Measurements from ENCODE around the gene ABCA1.
"Not testable (repeated sequence)": the region's sequence is repeated elsewhere in the genome, so short reads cannot be mapped to it uniquely, and the experiment has no call there.

The ABCA1 gene

DNA sequence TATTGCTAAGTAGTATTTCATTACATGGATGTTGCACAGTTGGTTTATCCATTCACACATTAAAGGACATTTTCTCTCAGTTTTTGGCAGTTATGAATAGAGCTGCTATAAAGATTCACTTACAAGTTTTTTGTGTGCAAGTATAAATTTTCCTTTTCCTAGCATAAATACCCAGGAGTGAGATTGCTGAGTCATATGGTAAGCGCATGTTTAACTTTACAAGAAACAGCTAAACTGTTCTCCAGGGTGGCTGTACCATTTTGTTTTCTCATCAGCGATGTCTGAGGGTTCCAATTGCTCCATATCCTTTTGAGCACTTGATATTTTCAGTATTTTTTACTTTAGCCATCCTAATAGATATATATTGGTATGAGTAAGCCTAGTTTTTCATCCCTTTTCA lies 16.4 kb upstream of the ABCA1 start:
- DNase-seq (ENCODE audit: low read depth) = no peak

DNA sequence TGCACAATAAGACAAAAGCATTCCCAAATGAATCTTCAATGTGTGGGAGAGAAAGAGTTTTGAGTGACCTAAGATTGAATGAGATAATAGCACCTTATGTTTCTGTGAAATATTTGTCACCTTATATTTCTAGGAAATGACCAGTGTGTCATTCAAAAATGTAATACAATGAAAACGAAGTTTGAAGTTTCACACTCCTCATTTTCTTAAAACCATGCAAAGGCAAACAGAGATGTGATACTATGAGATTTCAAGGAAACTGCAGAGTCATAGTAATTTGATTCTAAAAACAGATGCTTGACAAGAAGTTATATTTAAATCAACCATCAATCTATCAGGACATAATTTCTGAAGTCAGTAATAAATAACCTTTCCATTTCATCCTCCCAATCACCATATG lies 13.6 kb upstream of the ABCA1 start:
- no peak for DNase-seq (ENCODE audit: low read depth)

DNA sequence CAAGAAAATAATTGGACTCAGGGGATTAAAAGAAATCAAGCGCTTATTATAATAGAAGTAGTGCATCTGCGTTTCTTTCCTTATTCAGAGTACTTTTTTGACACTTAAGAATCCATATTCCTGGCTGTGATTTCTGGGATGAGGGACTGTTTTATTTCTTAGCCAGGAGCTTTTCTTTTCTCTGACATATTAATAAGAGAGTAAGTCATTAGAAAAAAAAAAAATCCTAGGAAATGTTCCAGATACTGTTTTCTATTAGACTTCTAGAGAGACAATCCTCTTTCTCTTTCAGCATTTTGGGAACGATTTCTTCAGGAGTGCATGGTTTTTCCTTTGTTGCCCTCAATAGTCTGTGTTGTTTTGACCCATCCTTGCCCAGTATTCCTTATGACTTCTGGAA lies 8.3 kb upstream of the ABCA1 start:
- no peak for DNase-seq (ENCODE audit: low read depth)

DNA sequence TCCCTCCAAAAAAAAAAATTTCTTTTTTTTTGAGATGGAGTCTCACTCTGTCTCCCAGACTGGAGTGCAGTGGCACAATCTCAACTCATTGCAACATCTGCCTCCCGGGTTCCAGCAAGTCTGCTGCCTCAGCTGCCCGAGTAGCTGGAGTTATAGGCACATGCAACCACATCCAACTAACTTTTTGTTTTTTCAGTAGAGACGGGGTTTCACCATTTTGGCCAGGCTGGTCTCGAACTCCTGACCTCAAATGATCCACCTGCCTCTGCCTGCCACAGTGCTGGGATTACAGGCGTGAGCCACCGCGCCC lies 7.5 kb upstream of the ABCA1 start:
- DNase-seq (ENCODE audit: low read depth) = not testable (repeated sequence)

DNA sequence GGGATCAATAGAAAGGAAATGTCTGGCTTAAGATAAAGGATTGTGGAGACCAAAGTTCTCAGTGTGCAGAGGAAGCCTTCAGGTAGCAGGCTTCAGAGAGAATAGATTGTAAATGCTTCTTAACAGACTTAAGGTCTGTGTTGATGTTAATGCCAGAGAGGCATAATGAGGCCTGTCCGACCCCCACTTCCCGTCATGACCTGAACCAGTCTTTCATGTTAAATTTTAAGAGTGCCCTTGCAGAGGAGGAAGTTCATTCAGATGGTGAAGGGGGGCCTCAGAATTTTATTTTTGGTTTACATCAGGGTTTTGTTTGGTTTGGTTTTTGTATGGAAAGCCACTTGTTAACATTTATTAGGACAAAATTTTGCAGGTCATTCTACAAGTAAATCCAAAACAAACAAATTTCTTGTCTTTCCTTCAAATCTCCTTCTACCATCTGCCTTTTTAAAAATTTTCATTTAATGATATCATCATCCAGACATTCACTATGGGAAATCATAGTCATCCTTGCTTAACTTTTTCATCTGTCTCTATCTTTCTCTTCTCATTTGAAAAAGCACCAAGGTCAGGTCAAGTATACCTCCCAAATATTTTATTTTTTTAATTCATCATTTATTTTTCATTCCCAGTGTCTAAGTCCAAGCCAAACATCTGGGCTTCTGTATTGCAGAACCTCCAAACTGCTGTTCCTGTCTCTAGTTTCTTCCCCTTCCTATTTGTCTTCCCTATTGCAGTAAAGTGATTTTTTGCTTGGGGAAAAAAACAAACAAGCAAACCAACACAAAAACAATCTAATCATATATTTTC lies 6.9 kb upstream of the ABCA1 start:
- no peak for DNase-seq (ENCODE audit: low read depth)

DNA sequence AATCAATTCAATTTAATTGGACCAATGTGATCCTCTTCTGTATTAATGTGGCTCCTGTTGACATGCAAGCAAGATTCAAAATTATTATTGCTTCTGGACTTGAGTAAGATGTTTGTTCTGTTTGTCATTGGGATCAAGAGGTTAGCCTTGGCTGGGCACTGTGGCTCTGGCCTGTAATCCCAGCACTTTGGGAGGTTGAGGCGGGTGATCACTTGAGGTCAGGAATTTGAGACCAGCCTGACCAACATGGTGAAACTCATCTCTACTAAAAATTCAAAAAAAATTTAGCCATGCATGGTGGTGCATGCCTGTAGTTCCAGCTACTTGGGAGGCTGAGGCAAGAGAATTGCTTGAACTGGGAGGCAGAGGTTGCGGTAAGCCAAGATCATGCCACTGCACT lies 5.1 kb upstream of the ABCA1 start:
- DNase-seq (ENCODE audit: low read depth) = not testable (repeated sequence)

DNA sequence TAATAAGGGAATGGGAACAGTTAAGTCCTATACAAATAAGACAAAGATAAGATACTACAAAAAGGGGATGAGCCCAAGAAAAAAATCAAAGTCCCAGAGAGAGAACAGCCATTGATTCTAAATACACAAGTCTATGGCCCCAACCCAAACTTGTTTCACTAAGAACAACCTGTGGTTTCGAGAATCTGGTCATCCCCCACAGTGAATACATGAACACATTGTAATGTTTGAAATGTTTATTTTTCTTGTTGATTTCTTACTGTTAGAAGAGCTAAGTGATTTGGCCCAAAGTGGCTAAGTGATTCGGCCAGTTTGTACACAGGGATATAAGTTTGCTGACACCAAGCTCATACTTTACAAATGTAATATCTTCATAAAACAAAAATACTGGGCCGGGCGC lies 3.3 kb upstream of the ABCA1 start:
- no peak for DNase-seq (ENCODE audit: low read depth)

DNA sequence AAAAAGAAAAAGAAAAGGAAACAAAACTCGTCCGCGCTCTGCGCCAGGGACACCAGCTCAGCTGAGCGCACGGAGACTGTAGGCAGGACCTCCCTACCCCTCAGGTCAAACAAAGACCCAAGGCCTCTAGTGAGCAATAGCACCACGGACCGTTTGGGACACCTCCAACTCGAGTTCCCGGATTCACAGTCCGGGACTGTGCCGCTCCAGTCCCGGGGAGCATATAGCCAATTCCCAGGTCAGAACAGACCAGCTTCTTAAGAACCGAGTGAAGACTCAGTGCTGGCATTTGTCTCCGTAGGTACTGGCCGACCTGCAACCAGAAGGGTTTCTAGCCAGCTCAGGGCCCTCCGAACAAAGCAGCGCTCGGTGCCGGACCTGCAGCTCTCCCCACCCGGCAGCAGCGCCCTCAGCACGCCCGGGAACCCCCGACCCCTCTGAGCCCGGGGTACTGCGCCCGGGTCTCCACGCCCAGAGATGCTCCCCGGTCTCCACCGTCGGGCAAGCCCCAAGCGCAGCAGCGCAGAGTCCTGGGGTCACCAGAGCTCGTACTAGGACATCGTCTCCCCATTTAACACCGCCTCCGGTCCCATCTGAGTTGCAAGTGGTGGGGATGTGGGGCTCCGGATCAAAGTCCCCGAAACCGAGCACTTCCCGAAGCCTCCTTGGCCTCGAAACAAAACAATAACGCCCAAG lies 591 bp downstream of the ABCA1 start:
- no peak for DNase-seq (ENCODE audit: low read depth)

DNA sequence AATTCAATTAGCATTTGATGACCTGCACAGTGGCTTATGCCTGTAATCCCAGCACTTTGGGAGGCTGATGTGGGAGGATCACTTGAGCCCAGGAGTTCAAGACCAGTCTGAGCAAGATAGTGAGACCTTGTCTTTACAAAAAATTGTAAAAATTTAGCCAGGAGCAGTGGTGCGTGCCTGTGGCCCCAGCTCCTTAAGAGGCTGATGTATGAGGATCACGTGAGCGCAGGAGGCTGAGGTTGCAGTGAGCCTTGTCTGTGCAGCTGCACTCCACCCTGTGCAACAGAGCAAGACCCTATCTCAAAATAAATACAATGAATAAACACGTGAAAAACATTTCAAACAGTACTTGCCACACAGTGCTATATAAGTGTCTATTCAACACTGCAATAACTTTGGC lies 4.2 kb downstream of the ABCA1 start:
- DNase-seq (ENCODE audit: low read depth) = no peak

DNA sequence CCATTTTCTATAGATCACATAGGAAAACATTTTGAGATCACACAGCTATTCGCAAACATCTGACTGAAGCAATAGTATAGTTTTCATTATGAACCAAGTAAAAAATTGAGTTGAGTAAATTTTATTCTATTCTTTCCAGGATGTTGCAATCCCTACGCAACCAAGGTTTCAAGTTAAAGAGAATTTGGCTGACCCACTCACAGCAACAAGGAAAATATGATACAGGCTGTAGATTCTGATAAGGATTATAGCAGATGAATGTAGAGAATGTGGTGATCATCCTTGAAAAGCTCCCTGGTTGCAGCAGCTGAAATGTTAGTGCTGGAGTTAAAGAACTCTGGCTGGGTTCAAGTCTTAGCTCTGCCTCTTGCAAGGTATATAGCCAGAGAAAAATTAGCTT lies 4.7 kb downstream of the ABCA1 start:
- no peak for DNase-seq (ENCODE audit: low read depth)

DNA sequence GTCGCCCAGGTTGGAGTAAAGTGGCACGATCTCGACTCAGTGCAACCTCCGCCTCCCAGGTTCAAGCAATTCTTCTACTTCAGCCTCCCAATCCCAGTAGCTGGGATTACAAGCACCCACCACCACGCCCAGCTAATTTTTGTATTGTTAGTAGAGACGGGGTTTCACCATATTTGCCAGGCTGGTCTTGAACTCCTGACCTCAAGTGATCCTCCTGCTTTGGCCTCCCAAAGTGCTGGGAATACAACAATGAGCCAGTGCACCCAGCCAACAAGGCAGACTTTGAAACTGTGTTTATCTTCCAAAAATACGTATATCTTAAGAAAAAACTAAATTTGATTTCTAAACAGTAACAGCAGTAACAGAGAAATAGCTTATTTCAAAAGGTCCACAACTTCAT lies 5.2 kb downstream of the ABCA1 start:
- DNase-seq (ENCODE audit: low read depth) = not testable (repeated sequence)

DNA sequence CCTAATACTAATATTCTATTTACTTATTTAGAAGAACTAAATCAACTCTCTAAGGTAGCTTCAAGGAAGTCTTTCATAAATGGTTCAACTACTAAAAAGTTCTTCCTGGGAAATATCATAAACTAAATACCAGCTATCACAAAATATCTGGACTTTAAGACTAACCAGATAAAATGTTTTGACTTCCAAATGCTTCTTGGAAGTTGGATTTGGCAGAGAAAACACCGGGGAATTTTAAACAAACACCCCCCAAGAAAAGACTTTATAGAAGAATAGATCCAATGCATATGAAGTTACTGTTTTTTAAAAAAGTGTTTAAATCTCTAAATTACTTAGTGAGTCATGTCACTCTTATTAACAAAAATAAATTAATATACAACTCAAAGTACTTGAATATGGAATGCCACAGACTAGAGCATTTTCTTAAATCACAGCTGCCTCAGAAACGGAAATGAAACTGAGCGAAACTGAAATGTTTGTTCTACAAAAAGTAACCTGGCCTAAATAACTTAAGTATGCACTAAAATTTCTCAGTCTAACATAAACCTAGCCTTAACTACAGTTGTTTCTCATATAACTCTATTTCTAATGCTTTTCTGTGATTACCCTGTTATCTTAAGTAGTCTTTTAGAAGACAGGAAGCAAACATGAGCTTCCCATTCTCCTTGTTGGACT lies 6.8 kb downstream of the ABCA1 start:
- no peak for DNase-seq (ENCODE audit: low read depth)

DNA sequence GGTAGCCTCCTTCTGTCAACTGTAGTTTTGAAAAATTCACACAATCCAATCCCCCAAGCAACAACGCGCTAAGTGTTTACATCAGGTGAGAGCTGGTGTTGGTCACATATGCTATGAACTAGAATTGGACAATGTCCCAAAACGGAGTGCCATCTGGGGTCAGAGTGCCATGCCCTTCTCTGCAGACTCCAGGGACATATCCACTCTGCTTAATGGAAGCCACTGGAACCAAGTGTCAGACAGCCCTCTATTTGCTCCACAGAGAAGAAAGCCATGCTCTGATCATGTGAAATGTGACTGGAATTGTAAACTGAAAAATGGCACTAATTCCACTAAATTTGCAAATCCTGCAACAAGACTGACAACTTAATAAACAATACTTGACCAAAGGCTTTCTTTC lies 12.2 kb downstream of the ABCA1 start:
- no peak for DNase-seq (ENCODE audit: low read depth)

DNA sequence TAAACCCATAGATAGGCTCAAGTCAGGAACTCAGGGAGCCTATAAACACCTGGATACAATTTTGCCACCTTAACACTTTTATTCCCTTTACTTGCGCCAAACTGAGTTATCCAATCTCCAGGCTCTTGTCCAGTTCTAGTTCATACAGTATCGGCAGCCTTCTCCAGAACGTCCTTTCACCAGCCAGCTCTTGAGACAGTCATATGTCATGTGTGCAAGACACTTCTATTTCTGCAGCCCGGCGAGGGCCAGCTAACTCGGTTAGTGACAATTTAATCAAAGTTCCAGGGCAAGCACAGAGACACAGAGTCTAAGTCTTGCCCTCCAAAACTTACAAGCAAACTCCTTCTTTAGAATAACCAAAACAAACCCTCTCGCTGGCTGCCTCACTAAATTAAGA lies 12.9 kb downstream of the ABCA1 start:
- no peak for DNase-seq (ENCODE audit: low read depth)

DNA sequence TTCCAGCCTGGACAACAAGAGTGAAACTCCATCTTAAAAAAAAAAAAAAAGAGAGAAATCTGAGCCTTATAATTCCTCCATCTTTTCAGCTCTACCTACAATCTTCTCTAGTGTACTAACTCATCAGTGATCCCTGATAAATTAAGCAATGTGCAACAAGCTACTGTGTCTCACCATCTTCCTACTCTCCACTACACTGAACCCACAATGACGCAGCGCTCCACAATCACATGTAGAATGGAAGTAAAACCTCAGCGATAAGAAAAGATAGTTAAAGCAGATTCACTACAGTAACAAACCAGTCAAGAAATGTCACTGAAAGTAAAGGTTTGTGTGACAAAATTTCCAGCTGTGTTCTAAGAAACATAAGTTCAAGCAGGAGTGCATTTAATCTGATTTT lies 13.5 kb downstream of the ABCA1 start:
- no peak for DNase-seq (ENCODE audit: low read depth)

DNA sequence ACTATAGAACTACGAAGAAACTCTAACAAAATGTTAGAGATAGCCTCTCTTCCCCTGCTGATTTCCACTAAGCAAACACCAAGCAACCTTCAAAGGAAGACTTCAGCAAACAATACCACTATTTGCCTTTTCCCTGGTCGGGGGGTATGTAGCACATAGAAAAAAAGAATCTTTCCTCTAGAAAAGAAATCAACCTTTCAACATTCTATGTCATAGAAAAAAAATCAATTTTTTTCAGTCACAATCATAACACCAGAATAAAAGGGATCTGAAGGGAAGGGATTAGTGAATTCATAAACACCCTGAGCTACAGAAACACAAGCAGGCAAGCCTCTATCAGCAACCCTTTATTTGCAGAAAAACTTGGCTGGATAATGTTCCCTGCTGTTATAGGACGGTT lies 15.3 kb downstream of the ABCA1 start:
- DNase-seq (ENCODE audit: low read depth) = no peak

DNA sequence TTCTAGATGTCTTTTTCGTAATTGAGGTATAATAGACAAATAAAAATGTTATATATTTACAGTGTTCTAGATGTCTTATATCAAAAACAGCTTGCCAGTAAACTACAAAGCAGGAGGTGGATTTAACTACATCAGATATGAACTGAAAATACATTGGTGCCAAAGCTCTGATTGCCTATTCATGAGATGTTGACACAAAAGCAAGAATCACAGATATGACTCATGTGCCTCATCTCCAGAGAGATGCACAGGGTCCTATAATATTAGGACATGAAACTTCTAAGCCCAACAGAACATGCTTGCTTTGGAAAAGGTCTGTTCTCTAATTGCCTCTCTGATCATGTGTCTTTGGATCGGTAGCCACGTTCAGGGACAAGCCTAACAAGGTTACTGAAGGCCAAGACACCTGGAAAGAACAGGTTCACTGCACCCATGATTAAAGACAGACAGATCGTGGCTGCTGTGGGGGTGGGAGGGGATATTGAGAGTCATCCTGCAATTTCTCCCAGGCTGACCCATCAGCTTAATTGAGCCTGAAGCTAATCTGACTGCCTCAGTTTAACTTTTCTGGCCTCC lies 16.8 kb downstream of the ABCA1 start:
- DNase-seq (ENCODE audit: low read depth) = no peak

DNA sequence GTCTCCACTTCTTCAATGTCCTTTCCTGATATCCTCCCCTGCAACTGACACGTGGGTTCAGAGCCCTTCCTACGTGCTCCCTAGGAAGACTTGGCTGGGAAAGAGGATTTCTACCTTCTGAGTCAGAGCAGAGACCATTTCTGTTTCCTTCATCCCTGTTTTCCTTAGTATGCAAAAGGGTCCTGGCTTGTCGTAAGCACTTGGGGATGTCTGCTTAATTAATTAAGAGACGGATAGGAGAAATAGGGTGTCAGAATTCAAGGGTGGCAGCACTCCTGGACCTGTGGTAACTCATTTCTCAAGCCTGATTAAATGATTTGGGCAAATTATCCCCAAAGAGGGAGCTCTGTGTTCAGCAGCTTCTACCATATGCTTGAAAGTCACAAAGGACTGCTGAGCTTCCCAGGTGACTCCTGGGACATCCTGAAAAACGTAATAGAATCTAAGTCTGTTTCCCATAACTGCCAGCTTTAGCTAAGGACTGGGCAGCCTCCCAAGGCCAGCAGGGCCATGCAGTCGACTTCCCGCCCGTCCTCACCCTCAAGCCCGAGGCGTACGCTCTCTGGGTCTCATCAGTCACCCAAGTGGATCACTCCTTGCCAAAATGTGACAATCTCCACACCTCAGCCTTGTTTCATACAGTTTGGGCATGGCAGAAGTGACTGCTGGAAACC lies 20.5 kb downstream of the ABCA1 start:
- DNase-seq (ENCODE audit: low read depth) = no peak

DNA sequence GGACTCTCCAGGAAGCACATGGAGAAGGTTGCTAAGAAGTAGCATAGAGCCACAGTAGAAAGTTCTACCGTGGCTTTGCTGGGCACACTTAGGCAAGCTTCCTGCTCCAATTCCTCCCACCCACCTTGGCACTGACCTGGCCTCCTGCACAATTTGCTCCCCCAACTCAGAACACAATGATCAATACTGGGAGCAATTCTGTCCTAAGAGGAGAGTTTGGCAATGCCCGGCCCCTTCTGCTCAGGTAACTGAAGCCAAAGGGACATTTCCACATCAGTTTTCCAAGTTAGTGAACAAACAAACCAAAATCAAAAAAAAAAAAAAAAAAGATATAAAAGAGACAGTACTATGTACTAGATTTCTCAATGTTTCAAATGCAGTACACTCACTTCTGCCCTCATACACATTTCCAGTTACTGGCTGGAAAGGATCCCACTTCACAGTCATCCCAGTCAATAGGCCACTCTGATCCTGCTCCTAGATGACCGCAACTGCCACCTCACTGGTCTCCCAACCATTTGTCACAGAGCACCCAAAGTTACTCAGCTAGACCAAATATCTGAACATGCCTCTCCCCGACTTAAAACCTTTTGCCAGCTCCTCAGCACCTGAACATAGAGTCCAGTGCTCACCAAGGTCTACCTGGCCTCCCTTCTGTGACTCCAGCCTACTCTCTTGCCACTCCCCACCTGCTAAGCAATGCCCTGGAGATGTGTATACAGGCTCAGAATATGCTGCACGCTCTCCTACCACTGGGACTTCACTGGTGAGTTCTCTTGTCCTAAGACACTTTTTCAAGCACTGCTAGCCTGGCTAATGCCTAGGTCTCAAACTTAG lies 21.3 kb downstream of the ABCA1 start:
- no peak for DNase-seq (ENCODE audit: low read depth)

DNA sequence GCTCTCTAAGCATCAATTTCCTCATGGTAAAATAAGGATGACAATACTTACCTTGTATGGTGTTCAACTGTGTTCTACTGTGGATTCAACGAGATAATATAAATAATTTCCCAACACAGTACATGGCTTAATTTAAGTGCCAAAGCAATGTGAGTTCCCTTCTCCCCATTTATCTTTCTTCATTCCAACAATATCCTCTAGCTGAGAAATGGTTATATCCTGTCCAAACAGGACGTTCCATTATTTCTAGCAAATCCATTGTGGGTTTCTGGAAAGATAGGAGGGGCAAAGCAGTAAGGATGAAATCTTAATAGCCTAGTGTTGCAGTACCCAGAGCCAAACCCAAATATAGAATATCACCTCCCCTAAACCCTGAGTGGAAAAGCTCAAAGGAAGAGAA lies 22.0 kb downstream of the ABCA1 start:
- no peak for DNase-seq (ENCODE audit: low read depth)

DNA sequence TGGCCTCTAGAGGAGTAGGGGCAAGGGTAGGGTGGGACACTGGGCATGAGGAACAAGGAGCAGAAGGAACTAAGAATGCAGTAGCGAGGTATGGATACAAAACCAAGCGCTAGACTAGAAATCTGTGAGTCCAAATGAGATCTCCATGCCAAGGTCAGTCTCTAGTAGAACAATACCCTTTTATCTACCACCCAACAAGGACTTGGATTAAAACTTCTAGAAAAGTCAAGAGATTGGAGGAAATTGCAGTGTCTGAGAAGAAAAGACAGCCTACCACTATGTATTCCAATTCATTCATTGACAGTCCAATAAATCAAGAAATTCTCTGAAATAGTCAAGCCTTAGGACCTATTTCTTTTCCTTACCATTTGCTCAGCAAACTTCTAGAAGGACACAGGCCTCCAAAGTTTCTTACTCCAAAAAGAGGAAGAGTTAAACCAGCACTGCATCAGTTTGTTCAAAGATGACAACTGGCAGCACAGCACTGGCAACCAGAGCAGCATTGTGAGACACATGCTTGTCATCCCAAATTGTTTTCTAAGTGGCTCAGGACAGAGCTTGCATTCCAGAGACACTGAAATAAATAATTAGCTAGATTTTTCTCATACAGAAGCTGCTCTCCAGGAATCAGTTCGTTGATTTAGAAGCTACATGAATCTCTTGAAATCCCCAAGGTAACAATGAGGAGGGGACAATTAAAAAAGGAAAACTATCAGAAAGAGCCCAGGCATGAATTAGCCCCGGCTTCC lies 22.6 kb downstream of the ABCA1 start:
- no peak for DNase-seq (ENCODE audit: low read depth)
